MM.1S (cell line): ENCODE results near the gene NCDN.

Experiments
- DNase-seq: peaks from one replicate; pipeline ENCODE4 v3.0.0-alpha.2; 2015
- H2AFZ ChIP-seq: fragments of 300-600 bp; sonication (generic); 2 replicates; pipeline ENCODE4 v1.6.0; 2016; ENCODE audit warnings: antibody characterized with exemption, low read length
- H3F3A ChIP-seq: fragments of 300-600 bp; sonication (generic); 2 replicates; pipeline ENCODE4 v1.6.1; 2016; ENCODE audit warnings: mild to moderate bottlenecking, antibody characterized with exemption, low read length, moderate library complexity, mixed read lengths; ENCODE audit not compliant: insufficient read depth
- H3K27ac ChIP-seq: fragments of 300-600 bp; sonication (generic); 2 replicates; pipeline ENCODE4 v1.5.1; 2016; ENCODE audit warnings: mild to moderate bottlenecking, low read length
- H3K27me3 ChIP-seq: fragments of 300-600 bp; sonication (generic); replicated peaks from 2 replicates; pipeline ENCODE4 v1.6.0; 2016; ENCODE audit warnings: low read length; ENCODE audit not compliant: insufficient read depth
- H3K36me3 ChIP-seq: fragments of 300-600 bp; sonication (generic); replicated peaks from 2 replicates; pipeline ENCODE4 v1.6.1; 2016; ENCODE audit warnings: mild to moderate bottlenecking, low read length, mixed read lengths; ENCODE audit not compliant: insufficient read depth
- H3K4me1 ChIP-seq: fragments of 300-600 bp; sonication (generic); 2 replicates; pipeline ENCODE4 v1.6.1; 2016; ENCODE audit warnings: low read length, mixed read lengths
- H3K4me2 ChIP-seq: fragments of 300-600 bp; sonication (generic); 2 replicates; pipeline ENCODE4 v1.6.0; 2016; ENCODE audit warnings: low read depth, low read length
- H3K4me3 ChIP-seq: fragments of 300-600 bp; sonication (generic); 2 replicates; pipeline ENCODE4 v1.5.1; 2016; ENCODE audit warnings: low read length, mixed read lengths
- H3K79me2 ChIP-seq: fragments of 300-600 bp; sonication (generic); 2 replicates; pipeline ENCODE4 v1.6.1; 2016; ENCODE audit warnings: mixed run types, low read length, mixed read lengths
- H3K9ac ChIP-seq: fragments of 300-600 bp; sonication (generic); 2 replicates; pipeline ENCODE4 v1.6.1; 2016; ENCODE audit warnings: low read length, mixed read lengths
- H3K9me2 ChIP-seq: fragments of 300-600 bp; sonication (generic); replicated peaks from 2 replicates; pipeline ENCODE4 v1.6.1; 2016; ENCODE audit warnings: mild to moderate bottlenecking, low read length, mixed read lengths; ENCODE audit not compliant: insufficient read depth
- H3K9me3 ChIP-seq: fragments of 300-600 bp; sonication (generic); replicated peaks from 2 replicates; pipeline ENCODE4 v1.6.1; 2016; ENCODE audit warnings: mild to moderate bottlenecking, low read length, mixed read lengths; ENCODE audit not compliant: insufficient read depth
- H4K20me1 ChIP-seq: fragments of 300-600 bp; sonication (generic); 2 replicates; pipeline ENCODE4 v1.6.1; 2016; ENCODE audit warnings: mild to moderate bottlenecking, low read length, moderate library complexity, mixed read lengths; ENCODE audit not compliant: insufficient read depth
- CTCF ChIP-seq: fragments of 300-600 bp; sonication (generic); IDR thresholded peaks from 2 replicates; pipeline ENCODE4 v1.5.1; 2016; ENCODE audit warnings: antibody characterized with exemption, low read length, mixed read lengths
- EZH2 ChIP-seq: fragments of 300-600 bp; sonication (generic); optimal IDR thresholded peaks from 2 replicates; pipeline ENCODE3; 2017; ENCODE audit warnings: low read depth, mild to moderate bottlenecking, antibody characterized with exemption, low read length, mixed read lengths
- EZH2phosphoT487 ChIP-seq: fragments of 300-600 bp; sonication (generic); IDR thresholded peaks from 2 replicates; pipeline ENCODE4 v1.6.1; 2018; ENCODE audit warnings: antibody characterized with exemption, low read length

NCDN gene

DNA sequence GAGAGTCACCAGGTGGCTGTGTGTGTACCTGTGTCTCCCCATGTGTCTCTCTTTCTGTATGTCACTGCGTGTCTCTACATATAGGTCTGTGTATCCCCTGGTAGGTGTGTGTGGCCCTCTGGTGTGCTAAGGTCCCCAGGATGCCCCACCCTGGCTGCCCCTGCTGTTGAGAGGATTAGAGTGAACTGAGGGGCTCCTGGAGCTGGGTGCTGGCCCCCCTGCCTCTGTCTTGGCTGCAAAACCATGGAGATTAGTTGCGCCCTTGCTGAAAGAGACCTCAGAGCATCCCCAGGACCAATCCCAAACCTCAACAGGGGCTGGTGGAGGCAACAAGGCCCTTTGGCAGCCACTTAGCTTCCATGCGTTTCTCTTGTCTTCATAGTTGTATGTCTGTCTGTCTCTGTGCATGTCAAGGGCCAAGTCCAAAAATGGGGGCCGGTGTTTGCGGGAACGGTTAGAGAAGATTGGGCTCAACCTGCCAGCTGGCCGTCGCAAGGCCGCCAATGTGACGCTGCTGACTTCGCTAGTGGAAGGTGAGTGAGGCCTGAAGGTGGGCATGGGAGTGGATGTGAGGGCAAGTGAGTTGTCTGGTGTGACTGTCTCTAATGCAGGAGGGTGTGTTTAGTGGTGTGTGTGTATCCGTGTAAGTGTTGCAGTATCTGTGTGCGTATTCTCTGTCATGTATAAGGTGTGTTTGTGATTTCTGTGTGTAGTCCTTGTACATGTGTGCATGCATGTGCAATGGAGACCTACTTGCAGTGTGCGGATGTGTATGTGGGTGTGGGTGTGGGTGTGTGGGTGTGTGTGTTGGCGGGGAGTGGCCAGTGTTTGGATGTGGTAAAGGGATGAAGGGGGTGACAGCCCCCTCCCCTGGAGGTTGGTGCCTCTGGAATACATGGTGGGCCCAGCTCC lies 32.2 kb downstream of the NCDN start:
- Histone ChIP-seq H3K9ac (no peak overlapping the region), H3K79me2 (no peaks in the 10 kb centered on the region), H3F3A (no peaks in the 10 kb centered on the region), H4K20me1 (no peaks in the 10 kb centered on the region; the same call in 1 of the 2 replicates), H3K9me2 (no peaks in the 10 kb centered on the region), H3K4me3 (no peak overlapping the region), H3K4me1 (no peaks in the 10 kb centered on the region), H3K36me3 (no peaks in the 10 kb centered on the region), H3K27me3 (no peaks in the 10 kb centered on the region), H3K27ac (no peak overlapping the region), H3K4me2 (no peak overlapping the region), H3K9me3 (no peaks in the 10 kb centered on the region), H2AFZ (no peak overlapping the region)
- no peak for DNase-seq
- TF ChIP-seq EZH2phosphoT487 (no peak), CTCF (no peak), EZH2 (no peak)

DNA sequence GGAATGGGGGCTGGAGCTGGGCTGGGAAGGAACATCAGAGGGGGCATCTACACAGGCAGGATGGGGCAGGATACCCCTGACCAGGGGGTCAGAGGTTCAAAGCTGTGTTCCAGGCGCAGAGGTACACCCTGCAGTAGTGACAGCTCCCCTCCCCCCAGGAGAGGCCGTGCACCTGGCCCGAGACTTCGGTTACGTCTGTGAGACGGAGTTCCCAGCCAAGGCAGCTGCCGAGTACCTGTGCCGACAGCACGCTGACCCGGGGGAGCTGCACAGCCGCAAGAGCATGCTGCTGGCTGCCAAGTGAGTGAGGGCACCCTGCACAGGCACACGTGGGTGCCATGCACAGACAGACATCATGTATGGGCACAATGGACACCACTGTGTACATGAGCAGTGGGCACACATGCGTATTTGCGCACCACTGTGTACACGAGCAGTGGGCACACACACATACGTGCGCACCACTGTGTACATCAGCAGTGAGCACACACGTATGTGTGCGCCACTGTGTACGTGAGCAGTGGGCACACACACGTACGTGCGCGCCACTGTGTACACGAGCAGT lies 33.0 kb downstream of the NCDN start:
- H2AFZ ChIP-seq: no peak overlapping the region
- no peak overlapping the region for H3K9ac ChIP-seq
- no peak for DNase-seq

DNA sequence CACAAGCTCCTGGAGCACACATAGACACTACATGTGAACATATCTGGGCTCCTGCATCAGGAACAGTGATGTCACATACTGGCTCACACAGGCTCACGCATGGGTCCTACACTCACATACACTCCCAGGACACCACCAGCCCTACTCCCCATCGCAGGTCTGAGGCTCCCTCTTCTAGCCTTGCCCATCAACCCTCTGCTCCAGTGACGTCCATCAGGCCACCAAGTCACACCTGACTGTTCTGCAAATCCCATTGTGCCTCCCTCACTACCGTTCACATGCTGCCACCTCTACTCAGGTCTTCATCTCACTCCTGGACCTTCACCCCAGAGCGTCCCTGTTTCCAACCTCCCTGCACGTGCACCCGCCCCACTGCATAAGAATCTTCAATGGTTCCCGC lies 33.6 kb downstream of the NCDN start:
- Histone ChIP-seq H3K9ac (no peak overlapping the region), H3K4me2 (no peak overlapping the region), H3K27me3 (no peaks in the 10 kb centered on the region), H4K20me1 (no peaks in the 10 kb centered on the region), H3K79me2 (no peaks in the 10 kb centered on the region), H3K4me1 (no peaks in the 10 kb centered on the region), H3K9me3 (no peaks in the 10 kb centered on the region), H3K27ac (no peak overlapping the region), H2AFZ (no peak overlapping the region), H3K36me3 (no peaks in the 10 kb centered on the region), H3K9me2 (no peaks in the 10 kb centered on the region), H3K4me3 (no peak overlapping the region), H3F3A (no peaks in the 10 kb centered on the region)
- no peak for TF ChIP-seq EZH2
- no peak for TF ChIP-seq EZH2phosphoT487
- TF ChIP-seq CTCF: no peak
- no peak for DNase-seq

More for the DNA sequence above, 33.0 kb downstream of the NCDN start:
- Histone ChIP-seq H3K79me2 (no peaks in the 10 kb centered on the region), H3K4me2 (no peak overlapping the region), H3K36me3 (no peaks in the 10 kb centered on the region), H4K20me1 (no peaks in the 10 kb centered on the region), H3F3A (no peaks in the 10 kb centered on the region), H3K4me3 (no peak overlapping the region), H3K4me1 (no peaks in the 10 kb centered on the region), H3K27me3 (no peaks in the 10 kb centered on the region), H3K9me3 (no peaks in the 10 kb centered on the region), H3K27ac (no peak overlapping the region), H3K9me2 (no peaks in the 10 kb centered on the region)
- TF ChIP-seq EZH2: no peak
